Activated CD4-positive, alpha-beta T cell treated with anti-CD3 and anti-CD28 coated beads, Interleukin-2, amount 50 U/mL, for 4 hours (primary cell): ENCODE results near the gene NCKAP1.
"Not testable (repeated sequence)": the region's sequence is repeated elsewhere in the genome, so short reads cannot be mapped to it uniquely, and the experiment has no call there.

ENCODE experiments used
- DNase-seq, 2 experiments: peaks; one replicate each; pipeline ENCODE4 v3.0.0-alpha.2; 2020

Gene NCKAP1

DNA sequence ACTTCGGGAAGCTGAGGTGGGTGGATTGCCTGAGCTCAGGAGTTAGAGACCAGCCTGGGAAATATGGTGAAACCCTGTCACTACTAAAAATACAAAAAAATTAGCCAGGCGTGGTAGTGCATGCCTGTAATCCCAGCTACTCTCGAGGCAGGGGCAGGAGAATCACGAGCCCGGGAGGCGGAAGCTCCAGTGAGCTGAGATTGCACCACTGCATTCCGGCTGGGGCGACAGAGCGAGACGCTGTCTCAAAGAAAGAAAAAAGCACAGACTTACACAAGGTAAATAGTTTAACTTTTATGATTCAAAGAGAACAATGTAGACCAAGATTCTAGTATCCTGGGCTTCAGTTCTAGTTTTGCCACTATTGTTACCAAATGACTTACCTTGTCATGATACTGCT, 37.4 kb downstream of the NCKAP1 start:
- DNase-seq = no peak

- DNase-seq = no peak
Observed at GRCh38 chr2:182999348-183000028, 38.8 kb downstream of the NCKAP1 start.

- no peak for DNase-seq
Observed at GRCh38 chr2:182994228-182994912, 43.9 kb downstream of the NCKAP1 start.

DNA sequence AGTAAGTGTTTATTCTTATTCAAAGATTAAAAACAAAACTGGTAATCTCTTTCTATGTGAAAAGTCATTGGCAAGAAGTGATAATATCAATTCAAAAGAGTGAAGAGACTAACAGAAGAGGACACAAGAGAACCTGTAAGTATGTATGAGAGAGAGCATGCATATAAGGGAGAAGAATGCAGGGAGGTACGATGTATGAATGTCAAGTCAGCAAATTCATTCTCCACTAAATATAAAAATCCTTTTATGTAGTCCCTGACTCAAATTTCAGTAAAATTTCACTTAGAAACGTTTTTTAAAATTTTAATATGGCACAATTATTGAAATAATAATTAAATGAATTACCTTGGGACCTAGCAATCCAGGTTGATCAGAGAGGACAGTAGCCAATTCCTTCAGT, 55.3 kb downstream of the NCKAP1 start:
- DNase-seq = no peak

DNA sequence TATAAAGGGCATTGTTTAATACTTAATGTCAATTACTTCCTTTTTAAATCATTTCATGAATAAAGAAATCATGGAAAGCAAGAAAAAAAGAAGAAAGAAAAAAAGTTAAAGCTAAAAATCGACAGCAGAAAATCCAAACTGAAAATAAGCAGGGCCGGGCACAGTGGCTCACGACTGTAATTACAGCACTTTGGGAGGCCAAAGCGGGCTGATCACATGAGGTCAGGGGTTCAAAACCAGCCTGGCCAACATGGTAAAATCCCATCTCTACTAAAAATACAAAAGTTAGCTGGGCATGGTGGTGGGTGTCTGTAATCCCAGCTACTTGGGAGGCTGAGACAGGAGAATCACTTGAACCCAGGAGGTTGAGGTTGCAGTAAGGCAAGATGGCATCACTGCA, 56.8 kb downstream of the NCKAP1 start:
- DNase-seq = not testable (repeated sequence)

DNA sequence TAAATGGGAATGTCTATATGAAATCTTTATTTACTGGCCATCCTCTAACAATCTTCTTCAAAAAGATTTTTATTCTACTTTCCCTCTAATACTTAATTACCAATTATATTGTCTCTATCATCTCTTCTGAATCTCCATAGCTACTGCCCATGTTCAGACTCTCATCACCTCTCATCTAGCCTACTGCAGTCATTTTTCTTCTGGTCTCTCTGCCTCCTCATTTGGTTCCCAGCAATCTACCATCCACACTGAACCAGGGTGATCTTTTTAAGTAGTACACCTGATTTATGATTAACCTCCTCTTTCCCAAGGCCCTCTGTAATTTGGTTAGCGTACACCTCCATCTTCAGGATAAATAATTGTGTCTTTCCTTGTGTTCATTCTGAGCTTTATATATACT, 57.6 kb downstream of the NCKAP1 start:
- DNase-seq = no peak

DNA sequence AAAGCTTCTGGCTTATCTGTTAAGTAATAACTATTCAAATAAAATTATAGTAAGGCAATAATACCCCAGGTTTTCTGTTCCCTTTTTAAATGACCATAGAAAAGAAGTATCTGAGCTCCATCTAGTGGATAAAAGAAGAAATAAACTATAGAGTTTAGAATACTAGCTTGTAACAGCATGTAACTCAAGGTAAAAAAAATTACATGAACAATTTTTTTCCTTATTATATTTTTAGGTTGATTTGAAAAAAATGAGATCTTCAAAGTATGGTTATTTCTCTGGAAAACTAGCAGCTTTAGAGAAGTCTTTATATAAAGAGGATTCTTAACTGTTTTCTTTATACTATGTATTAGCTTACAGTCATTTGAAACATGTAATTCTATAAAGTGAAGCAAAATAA, 58.1 kb downstream of the NCKAP1 start:
- DNase-seq = no peak

DNA sequence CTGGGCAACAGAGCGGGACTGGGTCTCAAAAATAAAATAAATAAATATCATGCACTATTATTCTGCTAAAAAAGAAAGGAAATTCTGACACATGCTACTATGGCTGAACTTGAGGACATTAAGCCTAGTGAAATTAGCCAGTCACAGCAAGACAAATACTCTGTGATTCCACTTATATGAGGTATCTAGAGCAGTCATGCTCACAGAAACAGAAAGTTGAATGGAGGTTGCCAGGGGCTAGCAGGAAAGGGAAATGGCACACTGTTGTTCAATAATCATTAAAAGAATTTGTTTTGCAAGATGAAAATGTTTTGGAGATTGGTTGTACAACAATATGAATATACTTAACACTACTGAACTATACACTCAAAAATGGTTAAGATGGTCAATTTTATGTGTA, 60.8 kb downstream of the NCKAP1 start:
- DNase-seq = no peak

DNA sequence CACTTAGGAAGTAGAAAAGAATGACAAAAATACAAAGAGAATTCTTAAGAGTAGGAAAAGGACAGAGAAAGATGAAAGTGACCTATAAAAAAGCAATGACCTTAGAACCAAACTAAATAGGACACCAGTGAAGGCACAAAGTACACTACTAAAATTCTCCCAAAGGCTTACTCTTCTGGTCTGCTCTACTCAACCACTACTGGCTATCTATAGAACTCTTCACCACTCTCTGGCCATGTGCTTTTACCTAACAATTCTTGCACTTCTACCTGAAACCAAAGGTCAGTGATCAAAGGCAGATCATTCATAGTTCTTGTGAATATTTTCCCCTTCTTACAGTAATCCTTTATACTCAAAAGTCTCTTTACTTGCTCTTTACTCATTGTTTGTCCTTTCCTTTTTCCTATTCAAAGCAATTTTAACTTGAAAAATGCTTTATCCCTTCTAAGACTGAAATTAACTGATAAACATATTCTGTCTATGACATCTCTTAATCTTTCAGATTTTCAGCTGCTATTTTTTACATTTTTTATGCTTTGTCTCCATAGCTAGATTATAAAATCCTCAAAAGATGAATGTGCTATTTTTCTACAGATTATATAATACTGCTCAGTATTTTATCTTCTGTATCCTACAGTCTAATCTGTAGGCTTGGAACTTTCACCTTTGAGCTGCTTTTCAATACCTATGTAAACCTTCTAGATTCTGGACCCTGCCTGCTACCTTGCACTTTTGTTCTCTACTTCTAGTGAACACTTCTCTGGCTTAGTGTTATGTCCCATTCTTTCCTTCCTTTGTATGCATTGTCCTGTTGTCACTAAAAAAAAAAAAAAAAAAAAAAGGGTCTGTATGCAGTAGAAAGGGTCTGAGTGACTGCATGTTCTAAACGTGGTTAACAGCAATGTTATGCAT, 64.6 kb downstream of the NCKAP1 start:
- no peak for DNase-seq

GRCh38 chr2:182972548-182972942, 65.7 kb downstream of the NCKAP1 start:
- DNase-seq = no peak

GRCh38 chr2:182971820-182972547, 66.3 kb downstream of the NCKAP1 start:
- no peak for DNase-seq

- DNase-seq = no peak
Observed at GRCh38 chr2:182970486-182970885, 67.8 kb downstream of the NCKAP1 start.

- DNase-seq = no peak
Observed at GRCh38 chr2:182968493-182968892, 69.8 kb downstream of the NCKAP1 start.

DNA sequence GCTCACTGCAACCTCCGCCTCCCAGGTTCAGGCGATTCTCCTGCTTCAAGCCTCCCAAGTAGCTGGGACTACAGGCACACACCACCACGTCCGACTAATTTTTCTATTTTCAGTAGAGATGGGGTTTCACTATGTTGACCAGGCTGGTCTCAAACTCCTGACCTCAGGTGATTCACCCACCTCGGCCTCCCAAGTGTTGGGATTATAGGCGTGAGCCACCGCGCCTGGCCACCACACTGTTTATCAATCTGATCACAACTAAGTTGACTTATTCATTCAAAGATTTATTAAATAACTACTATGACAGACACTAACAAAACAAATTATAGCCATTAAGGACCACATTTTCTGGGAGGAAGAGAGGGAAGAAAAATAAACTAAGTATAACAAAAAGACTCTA, 71.9 kb downstream of the NCKAP1 start:
- DNase-seq = not testable (repeated sequence)

- DNase-seq = no peak
Observed at GRCh38 chr2:182962641-182963040, 75.6 kb downstream of the NCKAP1 start.

DNA sequence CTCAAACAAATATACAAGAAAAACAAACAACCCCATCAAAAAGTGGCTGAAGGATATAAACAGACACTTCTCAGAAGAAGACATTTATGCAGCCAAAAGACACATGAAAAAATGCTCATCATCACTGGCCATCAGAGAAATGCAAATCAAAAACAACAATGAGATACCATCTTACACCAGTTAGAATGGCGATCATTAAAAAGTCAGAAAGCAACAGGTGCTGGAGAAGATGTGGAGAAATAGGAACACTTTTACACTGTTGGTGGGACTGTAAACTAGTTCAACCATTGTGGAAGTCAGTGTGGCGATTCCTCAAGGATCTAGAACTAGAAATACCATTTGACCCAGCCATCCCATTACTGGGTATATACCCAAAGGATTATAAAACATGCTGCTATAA, 77.4 kb downstream of the NCKAP1 start:
- DNase-seq = not testable (repeated sequence)

DNA sequence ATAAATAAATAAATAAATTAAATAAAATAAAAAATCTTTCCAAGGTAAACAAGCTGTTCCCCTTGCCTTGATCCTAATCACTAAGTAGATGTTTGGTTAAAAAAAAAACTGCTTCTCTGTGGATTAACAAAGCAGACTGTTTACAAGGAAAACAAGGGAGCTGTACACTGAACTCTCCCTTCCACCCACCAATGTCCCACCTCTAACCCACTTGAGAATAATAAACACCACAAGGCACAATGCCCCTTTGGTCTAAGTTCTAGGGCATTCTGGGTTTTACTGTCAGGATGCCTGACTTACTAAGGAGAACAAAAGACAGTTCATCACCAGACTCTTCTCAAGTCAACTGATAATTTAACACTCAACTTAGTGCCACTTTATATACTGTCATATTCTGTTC, 83.5 kb downstream of the NCKAP1 start:
- DNase-seq = no peak

DNA sequence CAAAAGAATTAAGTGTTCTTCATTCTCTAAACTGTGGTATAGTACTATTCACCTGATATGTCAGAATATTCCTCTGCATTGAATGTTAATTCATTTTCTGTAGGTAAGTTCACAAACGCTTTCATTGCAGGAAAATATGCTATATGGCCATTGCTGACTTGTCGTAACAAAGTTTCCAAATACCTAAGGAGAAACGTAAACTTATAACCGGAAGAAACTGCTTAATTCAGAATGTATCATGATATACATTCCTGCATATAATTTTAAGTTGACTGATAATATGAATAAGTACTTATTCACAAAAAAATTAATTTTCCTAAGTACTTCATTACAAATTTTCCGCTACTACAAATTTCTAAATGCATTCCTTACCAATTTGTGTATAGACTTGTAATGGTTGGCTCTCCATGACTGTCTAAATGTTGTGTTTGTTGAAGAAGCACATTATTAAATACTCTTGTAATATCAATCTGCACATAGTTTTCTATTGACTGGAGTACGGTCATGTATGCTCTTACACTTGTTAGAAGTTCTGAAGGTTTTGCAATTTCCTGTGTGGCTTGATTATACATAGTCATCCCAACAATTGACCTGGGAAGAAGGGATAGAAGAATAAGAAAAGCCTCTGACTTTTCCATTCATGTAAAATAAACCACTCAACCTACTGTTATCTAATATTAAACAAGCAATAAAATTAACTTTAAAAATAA, 85.4 kb downstream of the NCKAP1 start:
- DNase-seq = no peak

GRCh38 chr2:182951948-182952663, 86.2 kb downstream of the NCKAP1 start:
- DNase-seq = no peak

DNA sequence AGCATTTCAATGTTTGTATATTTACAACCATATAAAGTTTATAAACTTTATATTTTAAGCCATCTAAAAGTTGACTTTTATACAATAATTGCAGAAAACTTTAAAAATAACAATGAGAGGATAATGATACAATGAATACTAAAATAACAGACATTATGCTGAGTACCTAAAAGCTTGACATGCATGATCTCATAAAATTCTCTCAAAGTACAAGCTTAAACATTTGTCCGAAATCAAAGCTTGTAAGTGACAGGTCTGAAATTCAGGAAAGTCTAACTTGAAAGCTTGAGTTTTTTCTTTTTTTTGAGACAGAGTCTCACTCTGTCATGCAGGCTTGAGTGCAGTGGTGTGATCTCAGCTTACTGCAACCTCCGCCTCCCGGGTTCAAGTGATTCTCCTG, 87.7 kb downstream of the NCKAP1 start:
- no peak for DNase-seq

DNA sequence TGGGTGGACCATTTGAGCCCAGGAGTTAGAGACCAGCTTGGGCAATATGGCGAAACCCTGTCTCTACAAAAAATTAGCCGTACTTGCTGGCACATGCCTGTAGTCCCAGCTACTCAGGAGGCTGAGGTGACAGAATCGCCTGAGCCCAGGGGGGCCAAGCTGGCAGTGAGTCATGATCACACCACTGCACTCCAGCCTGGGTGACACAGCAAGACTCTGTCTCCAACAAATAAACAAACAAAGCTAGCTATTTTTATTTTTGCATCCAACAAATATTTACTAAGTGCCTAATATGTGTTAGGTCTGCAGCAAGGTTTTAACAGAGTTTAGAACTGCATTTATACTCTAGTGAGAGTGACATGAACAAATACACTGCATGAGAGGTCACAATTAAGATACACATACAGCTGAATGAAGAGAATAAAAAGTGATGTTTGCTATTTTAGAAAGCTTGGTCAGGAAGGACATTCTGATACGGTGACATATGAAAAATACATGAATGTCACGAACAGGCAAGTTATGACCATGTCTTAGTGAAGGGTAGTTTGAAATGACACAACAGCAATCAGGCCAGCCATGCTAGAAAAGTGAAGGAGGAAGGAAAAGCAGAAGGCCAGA, 88.6 kb downstream of the NCKAP1 start:
- no peak for DNase-seq
